Suppressor macrophage treated with lipopolysaccharide for 1 hour (primary cell): ENCODE measurements around the gene CETN1.

Experiments
- DNase-seq, 3 donors: peaks; one replicate each; pipeline ENCODE4 v3.0.0-alpha.2; 2020 to 2022

Gene CETN1

GRCh38 chr18:580154-580553, at the start of gene CETN1:
TSS of gene CETN1 (plus strand) at chr18:580380. CDS start at chr18:580409, 29 bp downstream.
- no peak for DNase-seq

- DNase-seq: no peak
Observed at GRCh38 chr18:532018-532417, 48.2 kb upstream of the CETN1 start.

- DNase-seq: no peak
Observed at GRCh38 chr18:532632-533031, 47.5 kb upstream of the CETN1 start.

- DNase-seq: no peak
Observed at GRCh38 chr18:533995-534601, 46.1 kb upstream of the CETN1 start.

- no peak for DNase-seq
Observed at GRCh38 chr18:543447-544078, 36.6 kb upstream of the CETN1 start.

- no peak for DNase-seq
Observed at GRCh38 chr18:549967-550366, 30.2 kb upstream of the CETN1 start.

GRCh38 chr18:551404-552061, 28.6 kb upstream of the CETN1 start:
- DNase-seq: no peak

- DNase-seq: no peak
Observed at GRCh38 chr18:555705-556457, 24.3 kb upstream of the CETN1 start.

- no peak for DNase-seq
Observed at GRCh38 chr18:564708-565561, 15.2 kb upstream of the CETN1 start.

GRCh38 chr18:565562-566061, 14.6 kb upstream of the CETN1 start:
- no peak for DNase-seq

GRCh38 chr18:567122-567521, 13.1 kb upstream of the CETN1 start:
- DNase-seq: no peak

GRCh38 chr18:568731-569130, 11.4 kb upstream of the CETN1 start:
- no peak for DNase-seq

GRCh38 chr18:570256-570655, 9.9 kb upstream of the CETN1 start:
- no peak for DNase-seq

- no peak for DNase-seq
Observed at GRCh38 chr18:570697-571096, 9.5 kb upstream of the CETN1 start.

- DNase-seq: no peak
Observed at GRCh38 chr18:572091-572830, 7.9 kb upstream of the CETN1 start.

- DNase-seq: no peak
Observed at GRCh38 chr18:572831-573289, 7.3 kb upstream of the CETN1 start.

GRCh38 chr18:573385-573784, 6.8 kb upstream of the CETN1 start:
- no peak for DNase-seq

- DNase-seq: no peak
Observed at GRCh38 chr18:574149-574860, 5.9 kb upstream of the CETN1 start.

- no peak for DNase-seq
Observed at GRCh38 chr18:574865-575645, 5.1 kb upstream of the CETN1 start.

GRCh38 chr18:576924-577323, 3.3 kb upstream of the CETN1 start:
- DNase-seq: no peak
